ENCODE measurements around the gene IRF2BP2.

Gene IRF2BP2

DNA sequence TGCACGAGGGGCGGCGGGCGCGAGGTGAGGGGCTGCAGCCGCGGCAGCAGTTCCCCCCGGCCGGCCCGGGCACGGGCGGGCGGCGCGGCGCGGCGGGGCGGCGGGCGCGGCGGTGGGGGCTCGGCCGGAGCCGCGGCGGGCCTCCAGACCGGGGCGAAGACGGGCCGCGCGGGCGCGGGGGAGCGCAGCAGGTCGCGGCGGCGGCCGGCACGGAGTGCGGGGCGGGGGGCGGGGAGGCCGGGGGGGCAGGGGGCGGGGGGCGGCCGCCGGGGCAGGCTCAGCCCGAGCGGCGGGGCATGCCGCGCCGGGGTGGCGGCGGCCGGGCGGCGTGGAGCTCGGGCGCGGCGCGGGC lies 311 bp downstream of the IRF2BP2 start:
- peak overlapping the region; percentile 65 for H3K4me3 ChIP-seq (replicated peaks; ENCODE audit: low read depth, low read length)
- TF ChIP-seq, protein P1, sequence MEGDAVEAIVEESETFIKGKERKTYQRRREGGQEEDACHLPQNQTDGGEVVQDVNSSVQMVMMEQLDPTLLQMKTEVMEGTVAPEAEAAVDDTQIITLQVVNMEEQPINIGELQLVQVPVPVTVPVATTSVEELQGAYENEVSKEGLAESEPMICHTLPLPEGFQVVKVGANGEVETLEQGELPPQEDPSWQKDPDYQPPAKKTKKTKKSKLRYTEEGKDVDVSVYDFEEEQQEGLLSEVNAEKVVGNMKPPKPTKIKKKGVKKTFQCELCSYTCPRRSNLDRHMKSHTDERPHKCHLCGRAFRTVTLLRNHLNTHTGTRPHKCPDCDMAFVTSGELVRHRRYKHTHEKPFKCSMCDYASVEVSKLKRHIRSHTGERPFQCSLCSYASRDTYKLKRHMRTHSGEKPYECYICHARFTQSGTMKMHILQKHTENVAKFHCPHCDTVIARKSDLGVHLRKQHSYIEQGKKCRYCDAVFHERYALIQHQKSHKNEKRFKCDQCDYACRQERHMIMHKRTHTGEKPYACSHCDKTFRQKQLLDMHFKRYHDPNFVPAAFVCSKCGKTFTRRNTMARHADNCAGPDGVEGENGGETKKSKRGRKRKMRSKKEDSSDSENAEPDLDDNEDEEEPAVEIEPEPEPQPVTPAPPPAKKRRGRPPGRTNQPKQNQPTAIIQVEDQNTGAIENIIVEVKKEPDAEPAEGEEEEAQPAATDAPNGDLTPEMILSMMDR (IDR thresholded peaks at IDR 0.05; ENCODE audit: low read depth, low read length, missing control alignments), result no peak
- no peak for DNase-seq (ENCODE audit: extremely low read depth, low read depth)

DNA sequence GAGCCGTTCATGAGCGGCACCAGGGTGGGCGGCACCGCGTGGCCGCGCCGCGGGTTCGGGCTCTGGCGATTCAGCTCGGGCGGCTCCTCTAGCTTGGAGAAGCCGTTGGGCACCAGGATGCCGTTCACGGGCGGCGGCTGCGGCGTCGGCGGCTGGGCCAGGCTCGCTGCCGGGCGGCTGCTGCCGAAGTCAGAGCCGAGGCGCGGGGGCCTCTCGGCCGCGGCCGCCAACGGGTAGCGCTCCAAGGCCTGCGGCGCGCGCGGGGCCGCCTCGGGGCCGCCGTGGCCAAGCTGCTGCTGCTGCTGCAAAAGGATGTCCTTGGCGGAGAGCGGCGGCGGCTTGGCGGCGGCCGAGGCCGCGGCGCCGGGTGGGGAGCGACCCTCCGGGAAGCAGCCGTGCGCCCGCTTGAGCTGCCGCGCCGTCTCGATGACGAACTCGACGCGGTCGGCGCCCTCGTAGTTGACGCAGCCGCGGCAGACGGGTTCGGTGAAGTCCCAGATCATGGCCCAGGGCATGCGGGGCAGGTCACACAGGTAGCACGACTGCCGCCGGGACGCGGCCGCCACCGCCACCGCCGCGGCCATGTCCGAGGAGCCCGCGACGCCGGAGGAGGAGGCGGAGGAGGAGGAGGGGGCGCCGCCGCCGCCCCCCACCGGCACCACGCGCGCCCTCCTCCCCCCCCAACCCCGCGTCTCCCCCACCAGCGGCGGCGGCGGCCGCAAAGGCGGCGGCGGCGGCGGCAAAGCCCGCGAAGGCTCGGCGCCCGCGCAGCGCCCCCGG lies 877 bp downstream of the IRF2BP2 start:
- TF ChIP-seq, protein P1 (IDR thresholded peaks at IDR 0.05; ENCODE audit: low read depth, low read length, missing control alignments), result no peak
- no peak for DNase-seq (ENCODE audit: extremely low read depth, low read depth)
- peak overlapping the region; percentile 75 for H3K4me3 ChIP-seq (replicated peaks; ENCODE audit: low read depth, low read length)

DNA sequence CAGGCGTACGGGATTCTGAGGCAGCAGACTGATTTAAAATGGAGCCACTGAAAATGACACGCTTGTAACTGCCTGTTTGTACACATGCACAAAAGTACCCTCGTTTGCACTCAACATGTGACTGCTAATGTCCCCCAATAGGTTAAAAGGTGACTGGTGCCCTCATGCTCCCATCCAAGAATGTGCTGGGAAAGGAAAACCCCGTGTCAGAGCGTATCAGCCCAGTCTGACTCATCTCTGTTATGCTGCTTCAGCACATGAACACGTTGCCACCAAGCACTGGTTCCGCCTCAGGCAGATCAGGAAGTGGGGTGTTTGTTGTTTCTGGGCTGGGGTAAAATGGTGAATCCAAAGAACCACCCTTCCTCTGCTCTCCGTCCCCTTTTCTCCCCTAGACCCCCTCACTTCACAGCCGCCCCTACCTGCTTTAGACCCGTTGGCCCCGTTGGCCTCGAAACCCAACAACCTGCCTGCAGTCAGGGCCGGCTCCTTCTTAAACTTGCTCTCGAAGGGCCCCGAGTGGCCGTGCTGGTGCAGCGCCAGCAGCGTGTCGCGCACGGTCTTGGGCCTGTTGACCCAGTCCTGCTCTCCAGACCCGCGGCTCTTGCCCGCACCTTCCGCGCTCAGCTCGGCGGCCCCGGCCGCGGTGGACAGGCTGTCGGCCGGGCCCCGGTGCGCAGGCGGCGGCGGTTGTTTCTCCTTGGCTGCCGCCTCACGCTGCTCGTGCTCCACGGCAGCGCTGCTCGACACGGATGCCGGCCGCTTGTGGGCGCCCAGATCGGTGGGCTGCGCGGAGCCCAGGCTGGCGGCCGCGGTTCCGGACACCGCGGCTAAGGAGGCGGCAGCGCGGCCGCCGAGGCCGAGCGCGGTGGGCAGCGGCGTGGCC lies 1.7 kb downstream of the IRF2BP2 start:
- TF ChIP-seq, protein P1 (IDR thresholded peaks at IDR 0.05; ENCODE audit: low read depth, low read length, missing control alignments), result no peak
- peak; percentile 86 for DNase-seq (ENCODE audit: extremely low read depth, low read depth)
- peak overlapping the region; percentile 75 for H3K4me3 ChIP-seq (replicated peaks; ENCODE audit: low read depth, low read length)

GRCh38 chr1:234607109-234608024 lies 2.6 kb downstream of the IRF2BP2 start:
- no peak for DNase-seq (ENCODE audit: extremely low read depth, low read depth)
- peak overlapping the region; percentile 75 for H3K4me3 ChIP-seq (replicated peaks; ENCODE audit: low read depth, low read length)
- TF ChIP-seq, protein P1 (IDR thresholded peaks at IDR 0.05; ENCODE audit: low read depth, low read length, missing control alignments), result no peak

- DNase-seq (ENCODE audit: extremely low read depth, low read depth), result no peak
- peak overlapping the region; percentile 75 for H3K4me3 ChIP-seq (replicated peaks; ENCODE audit: low read depth, low read length)
- TF ChIP-seq, protein P1 (IDR thresholded peaks at IDR 0.05; ENCODE audit: low read depth, low read length, missing control alignments), result no peak
Measured at GRCh38 chr1:234606784-234607108, 3.2 kb downstream of the IRF2BP2 start.

GRCh38 chr1:234605983-234606783 lies 3.8 kb downstream of the IRF2BP2 start:
- H3K4me3 ChIP-seq (replicated peaks; ENCODE audit: low read depth, low read length), result peak overlapping the region; percentile 75
- DNase-seq (ENCODE audit: extremely low read depth, low read depth), result no peak
- TF ChIP-seq, protein P1 (IDR thresholded peaks at IDR 0.05; ENCODE audit: low read depth, low read length, missing control alignments), result no peak

All from HFF-Myc (cell line).